Measurements from ENCODE around the gene SIPA1. TPM values are rescaled to one million over a fixed set of nuclear protein-coding genes. Genes with fewer than 3 reads are reported as not detected.
A peak's percentile ranks its signal among the peaks of the same experiment; 100 is the strongest.
"Not testable (repeated sequence)": the region's sequence is repeated elsewhere in the genome, so short reads cannot be mapped to it uniquely, and the experiment has no call there.

SIPA1 gene
- total RNA-seq, 2 experiments from 2014 or later, result 201 to 205 TPM

- POLR2A ChIA-PET, result interaction anchor here (1.1 to 2.4 kb wide), 5 partner anchors 17 to 24 kb away, joined by 3 to 11 read pairs (median 5); partner anchors contain the start of genes MAP3K11 and PCNX3
- H3K4me1 Mint-ChIP-seq, result peaks cover 34% of the 10 kb centered on the region
- H3K27ac Mint-ChIP-seq, result peak overlapping the region; percentile 74
- peaks cover 46% of the 10 kb centered on the region for H3K36me3 Mint-ChIP-seq (ENCODE audit: low read depth)
- no peaks in the 10 kb centered on the region for H3K9me3 Mint-ChIP-seq
- H3K27me3 Mint-ChIP-seq, result no peaks in the 10 kb centered on the region
- CTCF ChIA-PET, result no interaction called here
- no peak overlapping the region for H3K4me3 Mint-ChIP-seq
- no peak for DNase-seq
Observed at GRCh38 chr11:65633390-65634108, 4.4 kb upstream of the SIPA1 start.

- peaks cover 39% of the 10 kb centered on the region for H3K4me1 Mint-ChIP-seq
- no peaks in the 10 kb centered on the region for H3K27me3 Mint-ChIP-seq
- peaks cover 50% of the 10 kb centered on the region for H3K36me3 Mint-ChIP-seq (ENCODE audit: low read depth)
- DNase-seq, result no peak
- H3K4me3 Mint-ChIP-seq, result no peak overlapping the region
- no peaks in the 10 kb centered on the region for H3K9me3 Mint-ChIP-seq
- H3K27ac Mint-ChIP-seq, result peak overlapping the region; percentile 74
- POLR2A ChIA-PET, result interaction anchor here (1.4 to 2.4 kb wide), 3 partner anchors 17 to 20 kb away, joined by 5 to 11 read pairs (median 10); partner anchors contain the start of genes MAP3K11 and PCNX3
- CTCF ChIA-PET, result no interaction called here
Observed at GRCh38 chr11:65634109-65634436, 3.8 kb upstream of the SIPA1 start.

GRCh38 chr11:65634440-65634839 is 3.5 kb upstream of the SIPA1 start:
- no peaks in the 10 kb centered on the region for H3K27me3 Mint-ChIP-seq
- H3K27ac Mint-ChIP-seq, result peak overlapping the region; percentile 74
- no peak for DNase-seq
- ChIA-PET POLR2A (interaction anchor here (2.1 to 2.4 kb wide), 2 partner anchors 20 kb away, joined by 10 to 11 read pairs; partner anchors contain the start of genes MAP3K11 and PCNX3), CTCF (no interaction called here)
- no peaks in the 10 kb centered on the region for H3K9me3 Mint-ChIP-seq
- no peak overlapping the region for H3K4me3 Mint-ChIP-seq
- H3K4me1 Mint-ChIP-seq, result peaks cover 40% of the 10 kb centered on the region
- peaks cover 46% of the 10 kb centered on the region for H3K36me3 Mint-ChIP-seq (ENCODE audit: low read depth)

GRCh38 chr11:65634905-65635731 is 2.8 kb upstream of the SIPA1 start:
- ChIA-PET POLR2A (interaction anchor here (1.1 kb wide), 1 partner anchor 12 kb away, joined by 4 read pairs; no protein-coding TSS in a partner anchor), CTCF (interaction anchor here (0.9 kb wide), 1 partner anchor 250 kb away, joined by 3 read pairs; no protein-coding TSS in a partner anchor)
- H3K27ac Mint-ChIP-seq, result peak overlapping the region; percentile 74

GRCh38 chr11:65636108-65637031 is 1.5 kb upstream of the SIPA1 start:
- CTCF ChIA-PET, result interaction anchor here (0.9 kb wide), 1 partner anchor 248 kb away, joined by 3 read pairs; no protein-coding TSS in a partner anchor
- no peaks in the 10 kb centered on the region for H3K9me3 Mint-ChIP-seq
- POLR2A ChIA-PET, result interaction anchor here (0.6 to 6.8 kb wide), 3 partner anchors 13 to 31 kb away, joined by 3 to 82 read pairs (median 4); partner anchors contain the start of genes MAP3K11 and PCNX3
- no peak for DNase-seq
- H3K27me3 Mint-ChIP-seq, result no peaks in the 10 kb centered on the region
- peaks cover 54% of the 10 kb centered on the region for H3K36me3 Mint-ChIP-seq (ENCODE audit: low read depth)
- peak overlapping the region; percentile 57 for H3K4me3 Mint-ChIP-seq
- peaks cover 56% of the 10 kb centered on the region for H3K4me1 Mint-ChIP-seq
- H3K27ac Mint-ChIP-seq, result peak overlapping the region; percentile 62

More at GRCh38 chr11:65634905-65635731, 2.8 kb upstream of the SIPA1 start:
- Mint-ChIP-seq H3K4me1 (peaks cover 47% of the 10 kb centered on the region), H3K4me3 (no peak overlapping the region), H3K27me3 (no peaks in the 10 kb centered on the region), H3K9me3 (no peaks in the 10 kb centered on the region), H3K36me3 (ENCODE audit: low read depth) (peaks cover 49% of the 10 kb centered on the region)
- no peak for DNase-seq

GRCh38 chr11:65637032-65637557 is 806 bp upstream of the SIPA1 start:
- ChIA-PET CTCF (interaction anchor here (1.0 to 2.2 kb wide), 8 partner anchors 11 to 93 kb away, joined by 3 to 9 read pairs (median 6); partner anchors contain the start of genes EHBP1L1 and FAM89B), POLR2A (interaction anchor here (0.6 to 8.9 kb wide), 11 partner anchors 8 to 366 kb away, joined by 3 to 187 read pairs (median 4); partner anchors contain the start of genes BANF1, MAP3K11, NEAT1 and PCNX3)
- peaks cover 63% of the 10 kb centered on the region for H3K4me1 Mint-ChIP-seq
- peak overlapping the region; percentile 95 for H3K4me3 Mint-ChIP-seq
- H3K9me3 Mint-ChIP-seq, result no peaks in the 10 kb centered on the region
- peaks cover 59% of the 10 kb centered on the region for H3K36me3 Mint-ChIP-seq (ENCODE audit: low read depth)
- H3K27me3 Mint-ChIP-seq, result no peaks in the 10 kb centered on the region
- DNase-seq, result no peak
- H3K27ac Mint-ChIP-seq, result peak overlapping the region; percentile 63

GRCh38 chr11:65639228-65639597 is 1.3 kb downstream of the SIPA1 start:
- Mint-ChIP-seq H3K27ac (peak overlapping the region; percentile 97), H3K4me1 (peaks cover 67% of the 10 kb centered on the region), H3K4me3 (peak overlapping the region; percentile 95), H3K36me3 (ENCODE audit: low read depth) (peaks cover 67% of the 10 kb centered on the region)
- not testable (repeated sequence) for H3K9me3 Mint-ChIP-seq, H3K27me3 Mint-ChIP-seq, DNase-seq
- CTCF ChIA-PET, result interaction anchor here (0.6 to 3.1 kb wide), 12 partner anchors 12 to 383 kb away, joined by 3 to 13 read pairs (median 5); partner anchors contain the start of genes EHBP1L1, KAT5 and PCNX3
- POLR2A ChIA-PET, result interaction anchor here (0.7 to 8.9 kb wide), 26 partner anchors 8 to 413 kb away, joined by 3 to 187 read pairs (median 5); partner anchors contain the start of genes BANF1, CCDC85B, EHBP1L1 and KAT5

- no peaks in the 10 kb centered on the region for H3K27me3 Mint-ChIP-seq
- peaks cover 71% of the 10 kb centered on the region for H3K36me3 Mint-ChIP-seq (ENCODE audit: low read depth)
- DNase-seq, result peak; percentile 82
- H3K4me3 Mint-ChIP-seq, result peak overlapping the region; percentile 95
- H3K4me1 Mint-ChIP-seq, result peaks cover 65% of the 10 kb centered on the region
- no peaks in the 10 kb centered on the region for H3K9me3 Mint-ChIP-seq
- ChIA-PET CTCF (interaction anchor here (0.6 to 3.1 kb wide), 8 partner anchors 12 to 179 kb away, joined by 3 to 13 read pairs (median 4); partner anchors contain the start of gene KAT5), POLR2A (interaction anchor here (0.7 to 8.9 kb wide), 27 partner anchors 9 to 412 kb away, joined by 3 to 187 read pairs (median 4); partner anchors contain the start of genes CCDC85B, EHBP1L1, FAM89B and KAT5)
- peak overlapping the region; percentile 97 for H3K27ac Mint-ChIP-seq
Observed at GRCh38 chr11:65639623-65640482, 2.0 kb downstream of the SIPA1 start.

GRCh38 chr11:65640483-65641296 is 2.8 kb downstream of the SIPA1 start:
- POLR2A ChIA-PET, result interaction anchor here (0.9 to 8.9 kb wide), 14 partner anchors 13 to 412 kb away, joined by 3 to 187 read pairs (median 8); partner anchors contain the start of genes CCDC85B, FAM89B, KAT5 and MALAT1
- no peaks in the 10 kb centered on the region for H3K27me3 Mint-ChIP-seq
- peaks cover 62% of the 10 kb centered on the region for H3K4me1 Mint-ChIP-seq
- H3K27ac Mint-ChIP-seq, result peak overlapping the region; percentile 97
- DNase-seq, result peak; percentile 59
- no peaks in the 10 kb centered on the region for H3K9me3 Mint-ChIP-seq
- peaks cover 69% of the 10 kb centered on the region for H3K36me3 Mint-ChIP-seq (ENCODE audit: low read depth)
- CTCF ChIA-PET, result interaction anchor here (1.1 to 3.1 kb wide), 3 partner anchors 14 to 139 kb away, joined by 4 to 13 read pairs (median 4); partner anchors contain the start of gene KAT5
- peak overlapping the region; percentile 95 for H3K4me3 Mint-ChIP-seq
